Measurements from ENCODE around the gene SNIP1. TPM values are rescaled to one million over a fixed set of nuclear protein-coding genes. Genes with fewer than 3 reads are reported as not detected.
"Not testable (repeated sequence)": the region's sequence is repeated elsewhere in the genome, so short reads cannot be mapped to it uniquely, and the experiment has no call there.

The SNIP1 gene
- total RNA-seq, 2 donors from 2014 or later = 20.2 TPM

DNA sequence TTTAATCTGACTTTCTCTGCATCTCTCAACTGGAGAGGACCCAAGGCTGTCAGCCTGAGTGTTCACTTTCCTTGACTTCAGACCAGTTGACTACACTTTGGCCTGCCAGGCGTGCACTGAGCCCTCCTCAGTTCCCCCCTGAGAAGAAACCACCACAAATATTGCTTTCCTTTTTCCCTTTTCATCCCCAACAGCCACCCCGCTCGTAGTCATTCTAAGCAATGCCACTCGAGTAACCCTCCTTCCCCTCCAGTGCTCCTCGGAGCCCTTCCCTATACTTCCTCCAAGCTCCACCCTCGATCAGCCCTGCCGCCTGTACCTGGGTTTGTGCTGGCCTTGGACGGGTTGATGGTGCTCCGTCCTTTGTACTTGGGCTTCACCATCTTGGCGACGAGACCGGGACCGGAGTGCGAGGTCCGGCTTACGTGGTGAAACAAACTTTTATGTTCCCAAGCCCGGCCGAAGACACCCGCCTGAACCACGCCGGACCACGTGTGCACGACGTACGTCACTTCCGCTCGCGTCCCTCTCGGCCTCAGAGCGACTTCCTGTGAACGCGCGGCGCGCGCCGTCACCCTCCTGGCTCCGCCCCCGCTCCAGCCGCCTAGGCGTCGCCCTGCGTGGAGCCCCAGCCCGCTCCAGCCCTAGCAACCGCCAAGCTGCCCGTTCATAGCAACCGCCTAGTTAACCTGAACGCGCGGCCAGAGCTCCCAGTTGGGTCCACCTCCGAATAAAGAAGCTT is 41.5 kb upstream of the SNIP1 start, which contains the start of gene GNL2:
GNL2 (minus strand) TSS at position 498 of the 742 bp plus-strand sequence; CDS start at position 383, 115 bp downstream.
- no peaks in the 10 kb centered on the region for H3K9me3 ChIP-seq (ENCODE audit: control insufficient read depth, low read length)
- H3K27me3 ChIP-seq (ENCODE audit: control insufficient read depth, insufficient read depth, low read length, poor library complexity, severe bottlenecking) = peaks cover 29% of the 10 kb centered on the region
- peaks cover 19% of the 10 kb centered on the region for H3K36me3 Mint-ChIP-seq (ENCODE audit: low read depth)
- H3K9me3 Mint-ChIP-seq = no peaks in the 10 kb centered on the region
- peak within 1 kb of the TSS; percentile 79 for H3K27ac ChIP-seq (ENCODE audit: low read depth, low read length)
- H3K27ac Mint-ChIP-seq = peak within 1 kb of the TSS; percentile 99
- no peak for TF ChIP-seq CTCF (conservative IDR thresholded peaks at IDR 0.05)
- peak within 1 kb of the TSS; percentile 92 for H3K4me3 ChIP-seq (ENCODE audit: low read length)
- H3K4me3 Mint-ChIP-seq = peak within 1 kb of the TSS; percentile 98
- H3K9ac ChIP-seq (ENCODE audit: extremely low read depth, low read length, poor library complexity, severe bottlenecking) = peak within 1 kb of the TSS; percentile 73
- peaks cover 6% of the 10 kb centered on the region for H3K4me1 Mint-ChIP-seq
- no peaks in the 10 kb centered on the region for H3K4me1 ChIP-seq (ENCODE audit: control insufficient read depth, insufficient read depth, low read length)
- H3K27me3 Mint-ChIP-seq (ENCODE audit: insufficient read depth) = peaks cover 16% of the 10 kb centered on the region
- peak; percentile 99 for DNase-seq
- WGBS, 2 experiments (ENCODE audit: insufficient coverage in 1 of 2, insufficient read length in 1 of 2) = 1 to 3% methylated on average over 26 to 51 of the region's 51 CpGs
- peaks cover 31% of the 10 kb centered on the region for H3K36me3 ChIP-seq (ENCODE audit: control insufficient read depth, insufficient read depth, low read length)

- Histone ChIP-seq H3K4me3 (ENCODE audit: low read length) (peak overlapping the region; percentile 5), H3K27me3 (ENCODE audit: control insufficient read depth, insufficient read depth, low read length, poor library complexity, severe bottlenecking) (peaks cover 15% of the 10 kb centered on the region), H3K9ac (ENCODE audit: extremely low read depth, low read length, poor library complexity, severe bottlenecking) (no peak overlapping the region), H3K27ac (ENCODE audit: low read depth, low read length) (no peak overlapping the region), H3K36me3 (ENCODE audit: control insufficient read depth, insufficient read depth, low read length) (peaks cover 46% of the 10 kb centered on the region), H3K4me1 (ENCODE audit: control insufficient read depth, insufficient read depth, low read length) (no peaks in the 10 kb centered on the region), H3K9me3 (ENCODE audit: control insufficient read depth, low read length) (no peaks in the 10 kb centered on the region)
- DNase-seq = no peak
- Mint-ChIP-seq H3K4me1 (peaks cover 6% of the 10 kb centered on the region), H3K4me3 (no peak overlapping the region), H3K27me3 (ENCODE audit: insufficient read depth) (peaks cover 11% of the 10 kb centered on the region), H3K27ac (no peak overlapping the region), H3K9me3 (no peaks in the 10 kb centered on the region), H3K36me3 (ENCODE audit: low read depth) (peaks cover 30% of the 10 kb centered on the region)
- TF ChIP-seq CTCF (conservative IDR thresholded peaks at IDR 0.05) = no peak
- 92 to 100% methylated on average over 3 to 6 of the region's 6 CpGs for WGBS, 2 experiments (ENCODE audit: insufficient coverage in 1 of 2, insufficient read length in 1 of 2)
Measured at GRCh38 chr1:37593726-37594125, 39.6 kb upstream of the SNIP1 start.

GRCh38 chr1:37588939-37589338 is 34.8 kb upstream of the SNIP1 start:
- Histone ChIP-seq H3K27me3 (ENCODE audit: control insufficient read depth, insufficient read depth, low read length, poor library complexity, severe bottlenecking) (no peaks in the 10 kb centered on the region), H3K4me3 (ENCODE audit: low read length) (no peak overlapping the region), H3K27ac (ENCODE audit: low read depth, low read length) (no peak overlapping the region), H3K9me3 (ENCODE audit: control insufficient read depth, low read length) (no peaks in the 10 kb centered on the region), H3K9ac (ENCODE audit: extremely low read depth, low read length, poor library complexity, severe bottlenecking) (no peak overlapping the region), H3K36me3 (ENCODE audit: control insufficient read depth, insufficient read depth, low read length) (peaks cover 87% of the 10 kb centered on the region), H3K4me1 (ENCODE audit: control insufficient read depth, insufficient read depth, low read length) (no peaks in the 10 kb centered on the region)
- no peak for TF ChIP-seq CTCF (conservative IDR thresholded peaks at IDR 0.05)
- no peak overlapping the region for H3K4me3 Mint-ChIP-seq
- no peaks in the 10 kb centered on the region for H3K27me3 Mint-ChIP-seq (ENCODE audit: insufficient read depth)
- H3K4me1 Mint-ChIP-seq = no peaks in the 10 kb centered on the region
- H3K36me3 Mint-ChIP-seq (ENCODE audit: low read depth) = peaks cover 59% of the 10 kb centered on the region
- no peak overlapping the region for H3K27ac Mint-ChIP-seq
- H3K9me3 Mint-ChIP-seq = no peaks in the 10 kb centered on the region
- 94% methylated on average over 2 of the region's 2 CpGs; no CpG with 5 or more reads in 1 of the 2 experiments for WGBS, 2 experiments (ENCODE audit: insufficient coverage in 1 of 2, insufficient read length in 1 of 2)
- no peak for DNase-seq

GRCh38 chr1:37584544-37584943 is 30.5 kb upstream of the SNIP1 start:
- H3K27me3 Mint-ChIP-seq (ENCODE audit: insufficient read depth); H3K27me3 ChIP-seq (ENCODE audit: control insufficient read depth, insufficient read depth, low read length, poor library complexity, severe bottlenecking); H3K4me1 Mint-ChIP-seq; H3K9me3 Mint-ChIP-seq; H3K4me3 Mint-ChIP-seq; H3K4me3 ChIP-seq (ENCODE audit: low read length); DNase-seq; H3K27ac Mint-ChIP-seq; H3K9ac ChIP-seq (ENCODE audit: extremely low read depth, low read length, poor library complexity, severe bottlenecking); H3K27ac ChIP-seq (ENCODE audit: low read depth, low read length); H3K9me3 ChIP-seq (ENCODE audit: control insufficient read depth, low read length); H3K4me1 ChIP-seq (ENCODE audit: control insufficient read depth, insufficient read depth, low read length): not testable (repeated sequence)
- H3K36me3 Mint-ChIP-seq (ENCODE audit: low read depth) = peaks cover 71% of the 10 kb centered on the region
- peaks cover 88% of the 10 kb centered on the region for H3K36me3 ChIP-seq (ENCODE audit: control insufficient read depth, insufficient read depth, low read length)
- 91 to 92% methylated on average over 3 to 4 of the region's 4 CpGs for WGBS, 2 experiments (ENCODE audit: insufficient coverage in 1 of 2, insufficient read length in 1 of 2)
